ENCODE results near the gene KRAS. TPM values are rescaled to one million over a fixed set of nuclear protein-coding genes. Genes with fewer than 3 reads are reported as not detected.

Gene KRAS
- total RNA-seq, 1 donor from 2014 or later = 54.2 TPM

GRCh38 chr12:25287610-25288009, 36.9 kb upstream of the KRAS start:
- no peaks in the 10 kb centered on the region for H3K9me3 Mint-ChIP-seq (ENCODE audit: unreplicated experiment)
- H3K4me1 Mint-ChIP-seq (ENCODE audit: unreplicated experiment) = no peaks in the 10 kb centered on the region
- no peak overlapping the region for H3K4me3 Mint-ChIP-seq (ENCODE audit: unreplicated experiment)
- H3K27ac Mint-ChIP-seq (ENCODE audit: unreplicated experiment) = no peak overlapping the region
- DNase-seq (ENCODE audit: low spot score) = no peak
- no peaks in the 10 kb centered on the region for H3K27me3 Mint-ChIP-seq (ENCODE audit: unreplicated experiment)
- TF ChIP-seq CTCF (IDR thresholded peaks at IDR 0.05; ENCODE audit: unreplicated experiment) = no peak
- no peaks in the 10 kb centered on the region for H3K36me3 Mint-ChIP-seq (ENCODE audit: low read depth, unreplicated experiment)

GRCh38 chr12:25286837-25287236, 36.1 kb upstream of the KRAS start:
- Mint-ChIP-seq H3K36me3 (ENCODE audit: low read depth, unreplicated experiment) (no peaks in the 10 kb centered on the region), H3K27me3 (ENCODE audit: unreplicated experiment) (no peaks in the 10 kb centered on the region), H3K27ac (ENCODE audit: unreplicated experiment) (no peak overlapping the region), H3K9me3 (ENCODE audit: unreplicated experiment) (no peaks in the 10 kb centered on the region), H3K4me3 (ENCODE audit: unreplicated experiment) (no peak overlapping the region), H3K4me1 (ENCODE audit: unreplicated experiment) (no peaks in the 10 kb centered on the region)
- DNase-seq (ENCODE audit: low spot score) = no peak
- no peak for TF ChIP-seq CTCF (IDR thresholded peaks at IDR 0.05; ENCODE audit: unreplicated experiment)

- H3K4me3 Mint-ChIP-seq (ENCODE audit: unreplicated experiment) = no peak overlapping the region
Observed at GRCh38 chr12:25284024-25284423, 33.3 kb upstream of the KRAS start.

GRCh38 chr12:25283006-25283405, 32.3 kb upstream of the KRAS start:
- Mint-ChIP-seq H3K27me3 (ENCODE audit: unreplicated experiment) (no peaks in the 10 kb centered on the region), H3K4me1 (ENCODE audit: unreplicated experiment) (no peaks in the 10 kb centered on the region), H3K27ac (ENCODE audit: unreplicated experiment) (no peak overlapping the region), H3K4me3 (ENCODE audit: unreplicated experiment) (no peak overlapping the region), H3K9me3 (ENCODE audit: unreplicated experiment) (no peaks in the 10 kb centered on the region), H3K36me3 (ENCODE audit: low read depth, unreplicated experiment) (no peaks in the 10 kb centered on the region)
- TF ChIP-seq CTCF (IDR thresholded peaks at IDR 0.05; ENCODE audit: unreplicated experiment) = no peak
- DNase-seq (ENCODE audit: low spot score) = no peak

More at GRCh38 chr12:25284024-25284423, 33.3 kb upstream of the KRAS start:
- no peaks in the 10 kb centered on the region for H3K27me3 Mint-ChIP-seq (ENCODE audit: unreplicated experiment)
- H3K36me3 Mint-ChIP-seq (ENCODE audit: low read depth, unreplicated experiment) = no peaks in the 10 kb centered on the region
- DNase-seq (ENCODE audit: low spot score) = no peak
- no peak overlapping the region for H3K27ac Mint-ChIP-seq (ENCODE audit: unreplicated experiment)
- TF ChIP-seq CTCF (IDR thresholded peaks at IDR 0.05; ENCODE audit: unreplicated experiment) = no peak
- no peaks in the 10 kb centered on the region for H3K9me3 Mint-ChIP-seq (ENCODE audit: unreplicated experiment)
- H3K4me1 Mint-ChIP-seq (ENCODE audit: unreplicated experiment) = no peaks in the 10 kb centered on the region

GRCh38 chr12:25280082-25280481, 29.4 kb upstream of the KRAS start:
- no peak for TF ChIP-seq CTCF (IDR thresholded peaks at IDR 0.05; ENCODE audit: unreplicated experiment)
- Mint-ChIP-seq H3K4me3 (ENCODE audit: unreplicated experiment) (no peak overlapping the region), H3K4me1 (ENCODE audit: unreplicated experiment) (no peaks in the 10 kb centered on the region), H3K27me3 (ENCODE audit: unreplicated experiment) (no peaks in the 10 kb centered on the region), H3K27ac (ENCODE audit: unreplicated experiment) (no peak overlapping the region), H3K36me3 (ENCODE audit: low read depth, unreplicated experiment) (no peaks in the 10 kb centered on the region), H3K9me3 (ENCODE audit: unreplicated experiment) (no peaks in the 10 kb centered on the region)
- no peak for DNase-seq (ENCODE audit: low spot score)

Measured in endothelial cell (in vitro differentiated cells).